Gastroesophageal sphincter (tissue), 3 donors: ENCODE data around the gene FXYD5.

Experiments used
- POLR2A ChIP-seq, 2 donors: fragments of 450-650 bp; IDR thresholded peaks; one replicate each; pipeline ENCODE4 v1.6.1; 2017; ENCODE audit warnings: antibody characterized with exemption in 2 of 2, mild to moderate bottlenecking in 2 of 2, moderate library complexity in 1 of 2
- POLR2AphosphoS5 ChIP-seq: sonication (generic); formaldehyde crosslinking; IDR thresholded peaks from one replicate; pipeline ENCODE4 v1.6.1; 2017; ENCODE audit warnings: antibody characterized with exemption
- TF ChIP-seq, protein P1 (sequence below), 4 experiments: fragments of 200-600 bp in 2 of 4; fragments of 450-650 bp in 2 of 4; sonication (generic) in 1 of 4; IDR thresholded peaks; one replicate each; pipeline ENCODE4 v1.5.1; 2017 to 2019; ENCODE audit warnings: antibody characterized with exemption in 4 of 4, mild to moderate bottlenecking in 2 of 4, moderate library complexity in 2 of 4

DNA sequence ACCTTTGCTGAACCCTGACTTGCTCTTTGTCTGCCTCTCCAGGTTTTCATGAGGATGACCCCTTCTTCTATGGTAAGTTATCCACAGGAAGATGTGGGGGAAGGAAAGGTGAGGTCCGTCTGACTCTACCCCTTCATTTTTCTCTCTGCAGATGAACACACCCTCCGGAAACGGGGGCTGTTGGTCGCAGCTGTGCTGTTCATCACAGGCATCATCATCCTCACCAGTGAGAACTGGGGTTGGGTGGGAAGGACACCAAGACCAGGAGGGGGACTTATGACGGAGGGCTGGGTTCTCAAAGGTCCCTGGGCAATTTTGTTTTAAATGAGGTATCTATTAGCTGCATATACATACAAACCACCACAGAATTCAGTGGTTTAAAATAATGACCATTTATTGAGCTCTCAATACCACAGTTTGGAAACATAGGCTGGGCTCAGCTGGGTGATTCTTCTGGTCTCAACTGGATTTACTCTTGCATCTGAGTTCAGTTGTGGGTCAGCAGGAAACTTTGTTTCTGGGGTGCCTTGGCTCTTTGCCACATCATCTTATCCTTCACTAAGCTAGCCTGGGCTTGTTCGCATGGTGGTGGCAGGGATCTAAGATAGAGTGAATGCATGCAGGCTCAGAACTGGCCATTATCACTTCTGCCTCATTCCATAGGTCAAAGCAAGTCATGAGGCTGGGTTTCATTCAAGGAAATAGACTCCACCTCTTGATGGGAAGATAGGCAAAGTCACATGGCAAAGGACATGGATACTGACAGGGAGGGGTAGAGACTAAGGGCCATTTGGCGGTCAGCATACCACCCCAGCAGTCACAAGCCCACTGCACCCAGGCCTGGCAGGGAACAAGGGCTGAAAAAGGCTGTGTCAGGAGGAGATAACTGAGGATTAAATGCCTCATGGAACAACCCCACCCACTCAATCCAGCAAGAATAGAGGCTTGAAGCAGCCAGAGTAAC lies 11.8 kb downstream of the FXYD5 start:
- TF ChIP-seq POLR2AphosphoS5 = no peak
- no peak for TF ChIP-seq POLR2A (IDR thresholded peaks at IDR 0.05)
- TF ChIP-seq, protein P1, sequence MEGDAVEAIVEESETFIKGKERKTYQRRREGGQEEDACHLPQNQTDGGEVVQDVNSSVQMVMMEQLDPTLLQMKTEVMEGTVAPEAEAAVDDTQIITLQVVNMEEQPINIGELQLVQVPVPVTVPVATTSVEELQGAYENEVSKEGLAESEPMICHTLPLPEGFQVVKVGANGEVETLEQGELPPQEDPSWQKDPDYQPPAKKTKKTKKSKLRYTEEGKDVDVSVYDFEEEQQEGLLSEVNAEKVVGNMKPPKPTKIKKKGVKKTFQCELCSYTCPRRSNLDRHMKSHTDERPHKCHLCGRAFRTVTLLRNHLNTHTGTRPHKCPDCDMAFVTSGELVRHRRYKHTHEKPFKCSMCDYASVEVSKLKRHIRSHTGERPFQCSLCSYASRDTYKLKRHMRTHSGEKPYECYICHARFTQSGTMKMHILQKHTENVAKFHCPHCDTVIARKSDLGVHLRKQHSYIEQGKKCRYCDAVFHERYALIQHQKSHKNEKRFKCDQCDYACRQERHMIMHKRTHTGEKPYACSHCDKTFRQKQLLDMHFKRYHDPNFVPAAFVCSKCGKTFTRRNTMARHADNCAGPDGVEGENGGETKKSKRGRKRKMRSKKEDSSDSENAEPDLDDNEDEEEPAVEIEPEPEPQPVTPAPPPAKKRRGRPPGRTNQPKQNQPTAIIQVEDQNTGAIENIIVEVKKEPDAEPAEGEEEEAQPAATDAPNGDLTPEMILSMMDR (IDR thresholded peaks at IDR 0.05) = no peak
